ENCODE results near the gene DSE.
"Not testable (repeated sequence)": the region's sequence is repeated elsewhere in the genome, so short reads cannot be mapped to it uniquely, and the experiment has no call there.

Gene DSE

DNA sequence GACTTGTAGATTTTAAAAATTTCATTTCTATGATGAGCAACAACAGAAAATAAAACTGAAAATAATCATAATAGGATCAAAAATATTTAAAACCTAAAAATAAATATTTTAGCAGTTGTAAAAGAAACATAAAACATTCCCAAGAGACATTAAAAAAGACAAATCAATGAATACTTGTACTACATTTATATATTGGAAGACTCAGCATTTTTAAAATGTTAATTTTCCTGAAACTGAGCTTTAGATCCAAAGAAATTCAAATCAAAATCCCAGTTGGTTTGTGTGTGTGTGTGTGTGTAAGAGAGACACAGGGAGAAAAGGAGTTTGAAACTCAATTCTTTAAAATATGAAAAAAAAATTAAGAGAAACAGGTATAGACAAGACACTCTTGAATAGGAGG is 38.7 kb upstream of the DSE start:
- FAIRE-seq (no peak), DNase-seq (ENCODE audit: insufficient read length, low spot score) (no peak)
- TF ChIP-seq TAF1 (IDR thresholded peaks at IDR 0.05; ENCODE audit: low read depth, low read length) (no peak), POLR2A (IDR thresholded peaks at IDR 0.05; ENCODE audit: low read depth, low read length) (no peak), PAX5 (IDR thresholded peaks at IDR 0.05; ENCODE audit: insufficient read depth, low read length, severe bottlenecking) (no peak), POLR2AphosphoS5 (IDR thresholded peaks at IDR 0.05; ENCODE audit: low read depth, low read length) (no peak), POU2F2 (IDR thresholded peaks at IDR 0.05; ENCODE audit: low read depth, low read length) (no peak), SPI1 (IDR thresholded peaks at IDR 0.05; ENCODE audit: low read depth, low read length) (no peak)

GRCh38 chr6:116334638-116335409 is 35.9 kb upstream of the DSE start:
- not testable (repeated sequence) for FAIRE-seq; DNase-seq (ENCODE audit: insufficient read length, low spot score)

GRCh38 chr6:116335612-116336215 is 35.0 kb upstream of the DSE start:
- no peak for DNase-seq (ENCODE audit: insufficient read length, low spot score)
- FAIRE-seq = no peak
- TF ChIP-seq PAX5 (IDR thresholded peaks at IDR 0.05; ENCODE audit: insufficient read depth, low read length, severe bottlenecking) = no peak
- TF ChIP-seq POLR2AphosphoS5 (IDR thresholded peaks at IDR 0.05; ENCODE audit: low read depth, low read length) = no peak
- no peak for TF ChIP-seq POU2F2 (IDR thresholded peaks at IDR 0.05; ENCODE audit: low read depth, low read length)
- TF ChIP-seq POLR2A (IDR thresholded peaks at IDR 0.05; ENCODE audit: low read depth, low read length) = no peak
- no peak for TF ChIP-seq SPI1 (IDR thresholded peaks at IDR 0.05; ENCODE audit: low read depth, low read length)
- TF ChIP-seq TAF1 (IDR thresholded peaks at IDR 0.05; ENCODE audit: low read depth, low read length) = no peak

GRCh38 chr6:116338943-116339342 is 31.8 kb upstream of the DSE start:
- TF ChIP-seq POU2F2 (IDR thresholded peaks at IDR 0.05; ENCODE audit: low read depth, low read length) = no peak
- no peak for TF ChIP-seq POLR2AphosphoS5 (IDR thresholded peaks at IDR 0.05; ENCODE audit: low read depth, low read length)
- TF ChIP-seq SPI1 (IDR thresholded peaks at IDR 0.05; ENCODE audit: low read depth, low read length) = no peak
- TF ChIP-seq TAF1 (IDR thresholded peaks at IDR 0.05; ENCODE audit: low read depth, low read length) = no peak
- TF ChIP-seq POLR2A (IDR thresholded peaks at IDR 0.05; ENCODE audit: low read depth, low read length) = no peak
- no peak for TF ChIP-seq PAX5 (IDR thresholded peaks at IDR 0.05; ENCODE audit: insufficient read depth, low read length, severe bottlenecking)
- DNase-seq (ENCODE audit: insufficient read length, low spot score) = no peak
- no peak for FAIRE-seq

- DNase-seq (ENCODE audit: insufficient read length, low spot score); FAIRE-seq: not testable (repeated sequence)
Measured at GRCh38 chr6:116340625-116341024, 30.1 kb upstream of the DSE start.

DNA sequence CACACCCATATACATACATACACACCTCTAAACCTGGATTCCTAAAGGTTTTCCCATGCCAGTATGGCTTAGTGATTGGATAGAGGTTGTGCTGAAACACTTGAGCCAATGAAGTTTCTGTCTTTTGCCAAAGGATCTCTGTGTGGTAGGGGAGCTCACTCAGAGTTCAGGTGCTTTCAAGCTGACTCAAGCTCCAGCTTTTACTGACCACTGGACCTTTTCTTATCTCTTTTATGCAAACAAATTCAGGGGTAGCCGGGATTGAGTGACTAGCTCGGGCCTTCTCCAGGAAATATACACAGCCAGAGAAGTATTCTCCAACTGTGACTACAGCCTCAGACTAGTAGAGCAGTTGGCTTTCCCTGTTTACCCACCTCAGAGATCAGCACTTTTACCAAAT is 21.5 kb upstream of the DSE start:
- no peak for FAIRE-seq
- DNase-seq (ENCODE audit: insufficient read length, low spot score) = no peak
- TF ChIP-seq POLR2AphosphoS5 (IDR thresholded peaks at IDR 0.05; ENCODE audit: low read depth, low read length) (no peak), POLR2A (IDR thresholded peaks at IDR 0.05; ENCODE audit: low read depth, low read length) (no peak), SPI1 (IDR thresholded peaks at IDR 0.05; ENCODE audit: low read depth, low read length) (no peak), POU2F2 (IDR thresholded peaks at IDR 0.05; ENCODE audit: low read depth, low read length) (no peak), TAF1 (IDR thresholded peaks at IDR 0.05; ENCODE audit: low read depth, low read length) (no peak), PAX5 (IDR thresholded peaks at IDR 0.05; ENCODE audit: insufficient read depth, low read length, severe bottlenecking) (no peak)

GRCh38 chr6:116351101-116351500 is 19.6 kb upstream of the DSE start:
- FAIRE-seq (no peak), DNase-seq (ENCODE audit: insufficient read length, low spot score) (no peak)
- no peak for TF ChIP-seq SPI1 (IDR thresholded peaks at IDR 0.05; ENCODE audit: low read depth, low read length)
- TF ChIP-seq POLR2AphosphoS5 (IDR thresholded peaks at IDR 0.05; ENCODE audit: low read depth, low read length) = no peak
- no peak for TF ChIP-seq POLR2A (IDR thresholded peaks at IDR 0.05; ENCODE audit: low read depth, low read length)
- TF ChIP-seq TAF1 (IDR thresholded peaks at IDR 0.05; ENCODE audit: low read depth, low read length) = no peak
- TF ChIP-seq POU2F2 (IDR thresholded peaks at IDR 0.05; ENCODE audit: low read depth, low read length) = no peak
- TF ChIP-seq PAX5 (IDR thresholded peaks at IDR 0.05; ENCODE audit: insufficient read depth, low read length, severe bottlenecking) = no peak

GRCh38 chr6:116352515-116353471 is 18.0 kb upstream of the DSE start:
- DNase-seq (ENCODE audit: insufficient read length, low spot score) (no peak), FAIRE-seq (peak; percentile 62)
- TF ChIP-seq PAX5 (IDR thresholded peaks at IDR 0.05; ENCODE audit: insufficient read depth, low read length, severe bottlenecking) = no peak
- no peak for TF ChIP-seq POU2F2 (IDR thresholded peaks at IDR 0.05; ENCODE audit: low read depth, low read length)
- no peak for TF ChIP-seq TAF1 (IDR thresholded peaks at IDR 0.05; ENCODE audit: low read depth, low read length)
- no peak for TF ChIP-seq POLR2AphosphoS5 (IDR thresholded peaks at IDR 0.05; ENCODE audit: low read depth, low read length)
- no peak for TF ChIP-seq SPI1 (IDR thresholded peaks at IDR 0.05; ENCODE audit: low read depth, low read length)
- TF ChIP-seq POLR2A (IDR thresholded peaks at IDR 0.05; ENCODE audit: low read depth, low read length) = no peak

- TF ChIP-seq POLR2A (IDR thresholded peaks at IDR 0.05; ENCODE audit: low read depth, low read length) (no peak), PAX5 (IDR thresholded peaks at IDR 0.05; ENCODE audit: insufficient read depth, low read length, severe bottlenecking) (no peak), POLR2AphosphoS5 (IDR thresholded peaks at IDR 0.05; ENCODE audit: low read depth, low read length) (no peak)
- FAIRE-seq = no peak
- DNase-seq (ENCODE audit: insufficient read length, low spot score) = no peak
Measured at GRCh38 chr6:116354236-116354635, 16.5 kb upstream of the DSE start.
